IMR-90 (cell line): ENCODE data around the gene TRPM4. TPM values are rescaled to one million over a fixed set of nuclear protein-coding genes. Genes with fewer than 3 reads are reported as not detected.

ENCODE experiments used
- ATAC-seq: fragments of 200-7000 bp; cut with Tn5 transposase; 2 replicates; pipeline ENCODE4 v1.9.1; 2020; ENCODE audit warnings: low read depth, mild to moderate bottlenecking, moderate library complexity
- BruUV-seq: library from RNA; stranded (reverse); fragments of 400-500 nt; replicated peaks from 2 replicates; lab custom pipeline; 2021; lab: Mats Ljungman, UMichigan
- CTCF ChIA-PET: fragments of 300-600 bp; formaldehyde crosslinking; extraction: SDS; loops from one replicate; lab custom pipeline; 2021; ENCODE audit warnings: antibody characterized with exemption; lab: Yijun Ruan, JAX
- POLR2A ChIA-PET: fragments of 300-600 bp; sonication (Branson Sonifier 250); formaldehyde crosslinking; loops from one replicate; lab custom pipeline; 2022; ENCODE audit warnings: antibody characterized with exemption; ENCODE audit not compliant: unreplicated experiment; lab: Charles Lee
- DNase-seq: peaks from one replicate; pipeline ENCODE4 v3.0.0; 2013
- H2AFZ ChIP-seq: replicated peaks from 2 replicates; pipeline ENCODE3; 2013; ENCODE audit warnings: low read length, mild to moderate bottlenecking; ENCODE audit not compliant: poor library complexity
- H2AK5ac ChIP-seq: 2 replicates; pipeline ENCODE4 v1.6.1; 2013; ENCODE audit warnings: low read depth, low read length, inconsistent platforms
- H2AK9ac ChIP-seq: replicated peaks from 2 replicates; pipeline ENCODE3; 2013; ENCODE audit warnings: mild to moderate bottlenecking, low read depth, low read length, moderate library complexity; ENCODE audit not compliant: poor library complexity
- H2BK120ac ChIP-seq: 2 replicates; pipeline ENCODE4 v1.6.1; 2013; ENCODE audit warnings: low read depth, low read length, inconsistent platforms
- H2BK15ac ChIP-seq: 3 replicates; pipeline ENCODE4 v1.6.1; 2013; ENCODE audit warnings: low read depth, low read length, inconsistent platforms
- H2BK20ac ChIP-seq: 2 replicates; pipeline ENCODE4 v1.6.1; 2013; ENCODE audit warnings: low read depth, mild to moderate bottlenecking, inconsistent platforms, low read length, moderate library complexity
- H2BK5ac ChIP-seq: 2 replicates; pipeline ENCODE4 v1.6.1; 2013; ENCODE audit warnings: mild to moderate bottlenecking, low read depth, low read length, inconsistent platforms; ENCODE audit not compliant: poor library complexity, severe bottlenecking
- H3K14ac ChIP-seq: replicated peaks from 2 replicates; pipeline ENCODE4 v1.6.1; 2013; ENCODE audit warnings: low read depth, low read length, inconsistent platforms
- H3K18ac ChIP-seq: 2 replicates; pipeline ENCODE4 v1.6.1; 2013; ENCODE audit warnings: low read depth, low read length, control low read depth
- H3K23ac ChIP-seq: 2 replicates; pipeline ENCODE4 v1.6.1; 2013; ENCODE audit warnings: low read depth, low read length, inconsistent platforms
- H3K27ac ChIP-seq: 2 replicates; pipeline ENCODE4 v1.5.1; 2013; ENCODE audit warnings: mild to moderate bottlenecking, control low read depth, low read length; ENCODE audit not compliant: insufficient read depth
- H3K27me3 ChIP-seq: 2 replicates; pipeline ENCODE4 v1.6.1; 2013; ENCODE audit warnings: low read length; ENCODE audit not compliant: control insufficient read depth, insufficient read depth
- H3K36me3 ChIP-seq: 2 replicates; pipeline ENCODE4 v1.6.1; 2013; ENCODE audit warnings: low read length, mixed read lengths; ENCODE audit not compliant: control insufficient read depth, insufficient read depth
- H3K4ac ChIP-seq: 2 replicates; pipeline ENCODE4 v1.6.1; 2013; ENCODE audit warnings: low read depth, low read length, inconsistent platforms
- H3K4me1 ChIP-seq: 2 replicates; pipeline ENCODE4 v1.6.1; 2013; ENCODE audit warnings: low read length, mixed read lengths; ENCODE audit not compliant: control insufficient read depth, insufficient read depth
- H3K4me2 ChIP-seq: 2 replicates; pipeline ENCODE4 v1.6.1; 2013; ENCODE audit warnings: low read depth, mild to moderate bottlenecking, control low read depth, low read length, moderate library complexity
- H3K4me3 ChIP-seq: 2 replicates; pipeline ENCODE4 v1.5.1; 2013; ENCODE audit warnings: low read depth, mild to moderate bottlenecking, control low read depth, low read length, moderate library complexity; ENCODE audit not compliant: insufficient read depth
- H3K56ac ChIP-seq: 2 replicates; pipeline ENCODE4 v1.6.1; 2013; ENCODE audit warnings: low read length, inconsistent platforms; ENCODE audit not compliant: insufficient read depth; ENCODE audit errors: extremely low read depth
- H3K79me1 ChIP-seq, 2 experiments: 2 replicates each; pipeline ENCODE4 v1.6.1; 2013; ENCODE audit warnings: low read length in 2 of 2, inconsistent platforms in 1 of 2, low read depth in 1 of 2
- H3K9ac ChIP-seq: 2 replicates; pipeline ENCODE4 v1.6.1; 2013; ENCODE audit warnings: low read depth, low read length, control low read depth
- H3K9me1 ChIP-seq: 2 replicates; pipeline ENCODE4 v1.6.1; 2013; ENCODE audit warnings: low read length, inconsistent platforms; ENCODE audit not compliant: insufficient read depth
- H3K9me3 ChIP-seq: 2 replicates; pipeline ENCODE4 v1.6.1; 2013; ENCODE audit warnings: low read length; ENCODE audit not compliant: control insufficient read depth, insufficient read depth
- H4K20me1 ChIP-seq: 2 replicates; pipeline ENCODE4 v1.6.1; 2013; ENCODE audit warnings: low read length, inconsistent platforms; ENCODE audit not compliant: insufficient read depth
- H4K5ac ChIP-seq: 2 replicates; pipeline ENCODE4 v1.6.1; 2013; ENCODE audit warnings: mild to moderate bottlenecking, low read depth, low read length, control low read depth
- H4K8ac ChIP-seq, 2 experiments: 2 replicates each; pipeline ENCODE4 v1.6.1; 2013; ENCODE audit warnings: low read depth in 2 of 2, low read length in 2 of 2, control low read depth in 1 of 2, inconsistent platforms in 1 of 2
- H4K91ac ChIP-seq: 2 replicates; pipeline ENCODE4 v1.6.1; 2013; ENCODE audit warnings: low read depth, low read length, inconsistent platforms; ENCODE audit not compliant: insufficient read depth
- BHLHE40 ChIP-seq: fragments of 150-350 bp; IDR thresholded peaks from 2 replicates; pipeline ENCODE4 v1.6.1; 2016; ENCODE audit warnings: mild to moderate bottlenecking, low read depth, low read length
- CEBPB ChIP-seq: IDR thresholded peaks from 2 replicates; pipeline ENCODE4 v1.6.1; 2012; ENCODE audit warnings: low read depth, low read length, improper control_type of control experiment
- CHD1 ChIP-seq: IDR thresholded peaks from 2 replicates; pipeline ENCODE4 v1.6.1; 2012; ENCODE audit warnings: low read depth, low read length, improper control_type of control experiment
- CTCF ChIP-seq: conservative IDR thresholded peaks from 2 replicates; pipeline ENCODE4 v1.5.1; 2012; ENCODE audit warnings: mild to moderate bottlenecking, low read depth, low read length, improper control_type of control experiment
- ELK1 ChIP-seq: fragments of 150-350 bp; IDR thresholded peaks from 2 replicates; pipeline ENCODE4 v1.6.1; 2016; ENCODE audit warnings: low read depth, mild to moderate bottlenecking, low read length, moderate library complexity, borderline replicate concordance
- MAFK ChIP-seq: IDR thresholded peaks from 2 replicates; pipeline ENCODE4 v1.6.1; 2012; ENCODE audit warnings: low read depth, low read length, improper control_type of control experiment
- MAZ ChIP-seq: IDR thresholded peaks from 2 replicates; pipeline ENCODE4 v1.6.1; 2012; ENCODE audit warnings: low read depth, mild to moderate bottlenecking, low read length, improper control_type of control experiment, moderate library complexity, borderline replicate concordance
- MXI1 ChIP-seq: IDR thresholded peaks from 2 replicates; pipeline ENCODE4 v1.6.1; 2012; ENCODE audit warnings: low read depth, mild to moderate bottlenecking, low read length, moderate library complexity, borderline replicate concordance
- NFE2L2 ChIP-seq: fragments of 150-350 bp; IDR thresholded peaks from 2 replicates; pipeline ENCODE4 v1.6.1; 2016; ENCODE audit warnings: low read depth, mild to moderate bottlenecking, low read length
- RAD21 ChIP-seq: IDR thresholded peaks from 2 replicates; pipeline ENCODE4 v1.6.1; 2012; ENCODE audit warnings: low read length, improper control_type of control experiment
- RCOR1 ChIP-seq: IDR thresholded peaks from 2 replicates; pipeline ENCODE4 v1.6.1; 2012; ENCODE audit warnings: mild to moderate bottlenecking, low read length, improper control_type of control experiment; ENCODE audit not compliant: insufficient replicate concordance
- RFX5 ChIP-seq: IDR thresholded peaks from 2 replicates; pipeline ENCODE4 v1.8.0; 2012; ENCODE audit warnings: low read depth, mild to moderate bottlenecking, low read length, moderate library complexity
- USF2 ChIP-seq: fragments of 150-350 bp; IDR thresholded peaks from 2 replicates; pipeline ENCODE4 v1.6.1; 2017; ENCODE audit warnings: mild to moderate bottlenecking, antibody characterized with exemption, low read length, low read depth
- WGBS, 2 experiments: methylation state at CpG; one replicate each; pipeline versions ENCODE4 v1.1.5 to v1.1.7; 2013; ENCODE audit warnings: missing lambda C conversion rate in 2 of 2; ENCODE audit not compliant: insufficient read length in 1 of 2; ENCODE audit errors: extremely low coverage in 2 of 2; 5-methylcytosine and 5-hydroxymethylcytosine counted together
- dilution Hi-C: fragments of 300-500 bp; cut with HindIII; formaldehyde crosslinking; loops from one replicate; pipeline ENCODE4 v1.14.3; 2018; ENCODE audit warnings: low sequenced_read_pairs; ENCODE audit not compliant: unreplicated experiment
- in situ Hi-C: fragments of 300-500 bp; cut with MboI; formaldehyde crosslinking; loops from 3 replicates; pipeline ENCODE4 v1.14.3; 2019; ENCODE audit warnings: low sequenced_read_pairs, inconsistent platforms, mixed read lengths
- intact Hi-C: fragments of 100-400 bp; cut with micrococcal nuclease; formaldehyde crosslinking; loops from 2 replicates; pipeline ENCODE4 v1.10.0; 2022
- polyA plus RNA-seq, 3 experiments: library from polyadenylated mRNA; depleted of rRNA; stranded (reverse); fragments of >200 nt; gene quantifications; 2 replicates each; pipeline ENCODE4 v1.2.3, GENCODE V29; 2012; ENCODE audit warnings: low replicate concordance in 1 of 3
- total RNA-seq: library from RNA; depleted of rRNA; stranded (reverse); fragments of >200 nt; gene quantifications from 2 replicates; pipeline ENCODE4 v1.2.3, GENCODE V29; 2012

The TRPM4 gene
- total and polyA plus RNA-seq, 2 of the 4 experiments (the other 2 are of a cell fraction), result 2.2 to 19.7 TPM

- H3K27me3 ChIP-seq, result no peaks in the 10 kb centered on the region
- no peaks in the 10 kb centered on the region for H3K36me3 ChIP-seq
- peak overlapping the region; percentile 75 for H2AK9ac ChIP-seq
- peak overlapping the region; percentile 87 for H3K4me2 ChIP-seq
- no peak overlapping the region for H2BK120ac ChIP-seq
- peak overlapping the region; percentile 45 for H3K4me3 ChIP-seq
- in situ Hi-C loops, result no loop called here
- no peaks in the 10 kb centered on the region for H3K9me3 ChIP-seq
- peak overlapping the region; percentile 48 for H3K9ac ChIP-seq
- no peaks in the 10 kb centered on the region for H4K20me1 ChIP-seq
- no peak overlapping the region for H3K27ac ChIP-seq
- DNase-seq (peak; percentile 71), ATAC-seq (peak; percentile 26)
- no peaks in the 10 kb centered on the region for H3K9me1 ChIP-seq
- H2BK20ac ChIP-seq, result no peak overlapping the region
- 0 out of 4 replicates have a peak, but pooled peaks cover 0 to 7% of the 10 kb centered on the region in 2 experiments for H3K79me1 ChIP-seq
- no peak overlapping the region for H2BK5ac ChIP-seq
- no peak overlapping the region; the same call in 1 of the 2 replicates for H3K56ac ChIP-seq
- peak overlapping the region; percentile 94 for H2AFZ ChIP-seq
- H3K18ac ChIP-seq, result peak overlapping the region; percentile 63; the same call in 1 of the 2 replicates
- intact Hi-C loops, result loop anchor here (1.0 kb wide), 2 partner anchors 47 to 70 kb away; no protein-coding TSS in a partner anchor
- H4K91ac ChIP-seq, result no peak overlapping the region; the same call in 1 of the 2 replicates
- peaks cover 12% of the 10 kb centered on the region for H3K4me1 ChIP-seq
- 11% methylated on average over 5 of the region's 30 CpGs; no CpG with 5 or more reads in 1 of the 2 experiments for WGBS, 2 experiments
- ChIA-PET POLR2A (no interaction called here), CTCF (interaction anchor here (0.6 to 2.0 kb wide), 8 partner anchors 9 to 175 kb away, joined by 3 to 10 read pairs (median 3); partner anchors contain the start of gene LIN7B)
- H2AK5ac ChIP-seq, result peak overlapping the region; percentile 87
- no TSS peak for BruUV-seq
- peak overlapping the region; percentile 96; the same call in 2 of the 3 replicates for H2BK15ac ChIP-seq
- no peak overlapping the region for H3K23ac ChIP-seq
- peak overlapping the region; percentile 65; the same call in 1 of the 2 replicates for H3K4ac ChIP-seq
- H4K8ac ChIP-seq, result peak overlapping the region; percentile 80 to 96; a peak in 3 of 4 replicates
- H3K14ac ChIP-seq, result peak overlapping the region; percentile 40
- dilution Hi-C loops, result no loop called here
- peak overlapping the region; percentile 99 for H4K5ac ChIP-seq
- TF ChIP-seq MAZ, result no peak
- TF ChIP-seq RCOR1, result no peak
- TF ChIP-seq MAFK, result no peak
- peak; percentile 59; the same call in 1 of the 2 replicates for TF ChIP-seq MXI1
- peak; percentile 86 for TF ChIP-seq BHLHE40
- TF ChIP-seq CEBPB, result no peak
- TF ChIP-seq RFX5, result no peak
- no peak for TF ChIP-seq USF2
- TF ChIP-seq RAD21, result peak; percentile 62
- no peak for TF ChIP-seq ELK1
- TF ChIP-seq NFE2L2, result no peak
- no peak for TF ChIP-seq CHD1
- peak; percentile 78 for TF ChIP-seq CTCF
Measured at GRCh38 chr19:49145573-49146407, 11.8 kb upstream of the TRPM4 start.
